Endodermal cell (in vitro differentiated cells): Measurements from ENCODE around the gene CABP1. TPM values are rescaled to one million over a fixed set of nuclear protein-coding genes. Genes with fewer than 3 reads are reported as not detected.

ENCODE experiments used
- DNase-seq: peaks from one replicate; pipeline ENCODE4 v3.0.0-alpha.2; 2017
- H3K27ac ChIP-seq: 2 replicates; pipeline ENCODE4 v1.5.1; 2013; ENCODE audit warnings: mild to moderate bottlenecking, low read depth, low read length, moderate library complexity
- H3K27me3 ChIP-seq: 2 replicates; pipeline ENCODE4 v1.6.1; 2013; ENCODE audit warnings: mild to moderate bottlenecking, low read length, moderate library complexity; ENCODE audit not compliant: insufficient read depth, control insufficient read depth, poor library complexity, severe bottlenecking
- H3K36me3 ChIP-seq: 2 replicates; pipeline ENCODE4 v1.7.0; 2013; ENCODE audit warnings: mild to moderate bottlenecking, low read length, moderate library complexity; ENCODE audit not compliant: control insufficient read depth, insufficient read depth
- H3K4me1 ChIP-seq: one replicate; pipeline ENCODE4 v1.7.0; 2013; ENCODE audit warnings: low read length; ENCODE audit not compliant: control insufficient read depth, insufficient read depth
- H3K4me3 ChIP-seq: 2 replicates; pipeline ENCODE4 v1.5.1; 2013; ENCODE audit warnings: mild to moderate bottlenecking, low read length, moderate library complexity
- H3K9ac ChIP-seq: 2 replicates; pipeline ENCODE4 v1.6.1; 2013; ENCODE audit warnings: mild to moderate bottlenecking, low read length, moderate library complexity; ENCODE audit not compliant: poor library complexity, severe bottlenecking; ENCODE audit errors: extremely low read depth
- H3K9me3 ChIP-seq: 2 replicates; pipeline ENCODE4 v1.6.1; 2013; ENCODE audit warnings: mild to moderate bottlenecking, low read length, moderate library complexity; ENCODE audit not compliant: control insufficient read depth
- H3K27ac Mint-ChIP-seq: 2 replicates; pipeline ENCODE4 v1.8.0; 2020; ENCODE audit warnings: mixed read lengths
- H3K27me3 Mint-ChIP-seq: 2 replicates; pipeline ENCODE4 v1.8.0; 2021; ENCODE audit warnings: mild to moderate bottlenecking, mixed read lengths; ENCODE audit not compliant: insufficient read depth
- H3K36me3 Mint-ChIP-seq: 2 replicates; pipeline ENCODE4 v1.8.0; 2020; ENCODE audit warnings: low read depth, mixed read lengths
- H3K4me1 Mint-ChIP-seq: 2 replicates; pipeline ENCODE4 v1.8.0; 2020; ENCODE audit warnings: mixed read lengths
- H3K4me3 Mint-ChIP-seq: 2 replicates; pipeline ENCODE4 v1.8.0; 2020; ENCODE audit warnings: mild to moderate bottlenecking, moderate library complexity, mixed read lengths
- H3K9me3 Mint-ChIP-seq: 2 replicates; pipeline ENCODE4 v1.8.0; 2020; ENCODE audit warnings: mild to moderate bottlenecking, mixed read lengths
- CTCF ChIP-seq: fragments of 200-600 bp; sonication (generic); conservative IDR thresholded peaks from 2 replicates; pipeline ENCODE4 v1.5.0; 2021; ENCODE audit warnings: antibody characterized with exemption, mild to moderate bottlenecking
- whole genome bisulfite sequencing, 2 experiments: methylation state at CpG; one replicate each; pipeline versions ENCODE4 v1.1.5 to v1.1.7; 2013; ENCODE audit warnings: missing lambda C conversion rate in 2 of 2, mixed read lengths in 1 of 2; ENCODE audit not compliant: insufficient coverage in 1 of 2, insufficient read length in 1 of 2; 5-methylcytosine and 5-hydroxymethylcytosine counted together
- total RNA-seq, 2 donors: library from RNA; stranded (reverse); fragmentation: NEBNext Ultra II Directional in 1 of 2; extraction: Animal tissue kit (Norgen Biotek cat#: 25700) in 1 of 2; gene quantifications; 2 replicates in 1 of 2; 3 replicates in 1 of 2; pipeline ENCODE4 v1.2.1, GENCODE V29; 2021

CABP1 gene
- total RNA-seq, 2 donors from 2014 or later = 0.29 to 0.86 TPM

DNA sequence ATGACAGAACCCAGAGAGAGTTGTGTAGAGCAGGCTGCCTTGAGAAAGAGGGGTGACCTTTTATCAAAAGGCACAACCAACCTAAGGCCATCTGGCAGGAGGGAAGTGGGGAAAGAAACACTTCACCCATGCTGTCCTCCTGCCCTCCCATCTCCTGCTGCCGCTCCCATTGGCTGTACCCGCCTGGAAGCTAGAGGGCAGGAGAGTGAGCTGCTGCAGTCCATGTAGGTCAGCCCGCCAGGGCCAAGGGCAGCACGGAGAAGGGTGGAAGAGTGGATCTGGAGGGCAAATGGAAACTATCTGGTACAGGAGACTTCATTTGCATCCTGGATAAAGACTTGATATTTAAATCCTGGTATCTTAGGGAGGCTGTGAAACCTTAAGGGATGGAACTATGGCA lies 11.5 kb upstream of the CABP1 start:
- DNase-seq = peak; percentile 91
- H3K27me3 ChIP-seq = no peaks in the 10 kb centered on the region
- H3K4me1 Mint-ChIP-seq = no peaks in the 10 kb centered on the region
- H3K4me1 ChIP-seq = no peaks in the 10 kb centered on the region
- peak; percentile 68 for TF ChIP-seq CTCF
- no peak overlapping the region for H3K27ac ChIP-seq
- H3K36me3 ChIP-seq = no peaks in the 10 kb centered on the region
- no peak overlapping the region for H3K4me3 ChIP-seq
- no peaks in the 10 kb centered on the region for H3K27me3 Mint-ChIP-seq
- H3K9ac ChIP-seq = no peak overlapping the region
- no peaks in the 10 kb centered on the region for H3K9me3 Mint-ChIP-seq
- WGBS, 2 experiments = 34 to 47% methylated on average over 4 of the region's 4 CpGs
- no peak overlapping the region for H3K27ac Mint-ChIP-seq
- H3K36me3 Mint-ChIP-seq = no peaks in the 10 kb centered on the region
- no peaks in the 10 kb centered on the region for H3K9me3 ChIP-seq
- H3K4me3 Mint-ChIP-seq = no peak overlapping the region

GRCh38 chr12:120630104-120630892 lies 10.1 kb upstream of the CABP1 start:
- Histone ChIP-seq H3K27me3 (peaks cover 7% of the 10 kb centered on the region), H3K9ac (no peak overlapping the region), H3K27ac (no peak overlapping the region), H3K4me1 (no peaks in the 10 kb centered on the region), H3K36me3 (no peaks in the 10 kb centered on the region), H3K9me3 (no peaks in the 10 kb centered on the region), H3K4me3 (no peak overlapping the region)
- Mint-ChIP-seq H3K9me3 (no peaks in the 10 kb centered on the region), H3K4me1 (no peaks in the 10 kb centered on the region), H3K36me3 (no peaks in the 10 kb centered on the region), H3K4me3 (no peak overlapping the region), H3K27ac (no peak overlapping the region), H3K27me3 (peaks cover 8% of the 10 kb centered on the region)
- no peak for TF ChIP-seq CTCF
- 90 to 94% methylated on average over 12 to 15 of the region's 15 CpGs for WGBS, 2 experiments
- DNase-seq = no peak

- H3K9me3 ChIP-seq = no peaks in the 10 kb centered on the region
- no peaks in the 10 kb centered on the region for H3K4me1 ChIP-seq
- no peak overlapping the region for H3K4me3 Mint-ChIP-seq
- H3K27ac Mint-ChIP-seq = no peak overlapping the region
- no peak overlapping the region for H3K27ac ChIP-seq
- peaks cover 8% of the 10 kb centered on the region for H3K27me3 Mint-ChIP-seq
- no peaks in the 10 kb centered on the region for H3K4me1 Mint-ChIP-seq
- H3K27me3 ChIP-seq = peaks cover 7% of the 10 kb centered on the region
- no peak for DNase-seq
- 28 to 57% methylated on average over 3 to 5 of the region's 5 CpGs for WGBS, 2 experiments
- no peak overlapping the region for H3K4me3 ChIP-seq
- no peak overlapping the region for H3K9ac ChIP-seq
- TF ChIP-seq CTCF = no peak
- H3K36me3 Mint-ChIP-seq = no peaks in the 10 kb centered on the region
- no peaks in the 10 kb centered on the region for H3K36me3 ChIP-seq
- no peaks in the 10 kb centered on the region for H3K9me3 Mint-ChIP-seq
Observed at GRCh38 chr12:120631097-120631496, 9.3 kb upstream of the CABP1 start.
